Measurements from ENCODE around the gene ZPR1. TPM values are rescaled to one million over a fixed set of nuclear protein-coding genes. Genes with fewer than 3 reads are reported as not detected.

The ZPR1 gene
- total and polyA plus RNA-seq, 8 donors: 10.8 to 35.5 (median 21.0) TPM

DNA sequence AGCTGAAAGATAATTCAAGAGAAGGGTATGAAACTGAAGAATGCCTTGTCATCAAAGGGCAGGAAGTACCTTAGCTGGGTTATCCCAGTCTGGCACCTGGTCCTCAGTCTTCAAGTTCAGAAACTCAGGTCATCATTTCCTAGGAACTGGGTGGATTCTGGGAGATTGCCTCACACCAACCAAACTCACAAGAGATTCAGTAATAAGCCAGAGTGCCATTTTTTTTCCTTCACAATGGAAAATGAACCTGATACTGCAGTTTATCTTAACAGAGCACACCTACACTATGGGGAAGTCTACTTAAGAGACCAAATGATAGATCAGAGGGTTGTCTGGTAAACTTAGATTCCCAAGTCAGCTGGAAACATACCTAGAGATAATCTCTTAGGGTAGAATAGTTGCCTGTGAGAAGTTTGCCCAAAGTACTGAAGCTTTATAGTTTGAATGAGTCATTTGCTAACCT lies 11.3 kb downstream of the ZPR1 start:
- TF ChIP-seq, protein P1, sequence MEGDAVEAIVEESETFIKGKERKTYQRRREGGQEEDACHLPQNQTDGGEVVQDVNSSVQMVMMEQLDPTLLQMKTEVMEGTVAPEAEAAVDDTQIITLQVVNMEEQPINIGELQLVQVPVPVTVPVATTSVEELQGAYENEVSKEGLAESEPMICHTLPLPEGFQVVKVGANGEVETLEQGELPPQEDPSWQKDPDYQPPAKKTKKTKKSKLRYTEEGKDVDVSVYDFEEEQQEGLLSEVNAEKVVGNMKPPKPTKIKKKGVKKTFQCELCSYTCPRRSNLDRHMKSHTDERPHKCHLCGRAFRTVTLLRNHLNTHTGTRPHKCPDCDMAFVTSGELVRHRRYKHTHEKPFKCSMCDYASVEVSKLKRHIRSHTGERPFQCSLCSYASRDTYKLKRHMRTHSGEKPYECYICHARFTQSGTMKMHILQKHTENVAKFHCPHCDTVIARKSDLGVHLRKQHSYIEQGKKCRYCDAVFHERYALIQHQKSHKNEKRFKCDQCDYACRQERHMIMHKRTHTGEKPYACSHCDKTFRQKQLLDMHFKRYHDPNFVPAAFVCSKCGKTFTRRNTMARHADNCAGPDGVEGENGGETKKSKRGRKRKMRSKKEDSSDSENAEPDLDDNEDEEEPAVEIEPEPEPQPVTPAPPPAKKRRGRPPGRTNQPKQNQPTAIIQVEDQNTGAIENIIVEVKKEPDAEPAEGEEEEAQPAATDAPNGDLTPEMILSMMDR (IDR thresholded peaks at IDR 0.05): no peak
- ATAC-seq (no peak), DNase-seq (no peak), FAIRE-seq (no peak)
- Histone ChIP-seq H3K27me3 (no peaks in the 10 kb centered on the region), H3K4me3 (no peak overlapping the region), H3K27ac (no peak overlapping the region), H3K36me3 (peaks cover 3 to 25% (median 11%) of the 10 kb centered on the region in 3 donors), H3K9me3 (no peaks in the 10 kb centered on the region), H3K4me1 (peaks cover 0 to 9% (median 8%) of the 10 kb centered on the region in 3 donors)
- intact Hi-C loops (cut with DNase I): no loop called here

DNA sequence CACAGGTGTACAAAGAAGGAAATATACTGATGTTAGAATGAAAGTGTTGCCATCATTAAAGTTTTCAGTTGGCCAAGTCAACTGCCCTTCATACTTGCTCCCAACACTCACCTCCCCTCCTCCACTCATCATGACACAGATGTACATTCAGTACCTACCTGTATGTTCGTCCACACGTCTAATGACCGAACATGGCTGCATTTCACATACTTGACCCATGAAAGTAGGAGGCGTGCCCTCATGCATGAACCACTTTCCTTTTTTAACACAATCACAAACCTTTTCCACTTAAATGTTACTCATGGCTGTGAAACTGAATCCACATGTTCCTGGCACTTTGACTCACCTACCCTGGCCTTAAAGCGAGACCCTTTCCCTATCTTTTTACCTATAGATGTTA lies 11.8 kb downstream of the ZPR1 start:
- no peak for ATAC-seq
- FAIRE-seq: no peak
- peaks cover 0 to 15% (median 14%) of the 10 kb centered on the region in 3 donors for H3K4me1 ChIP-seq
- H3K4me3 ChIP-seq: no peak overlapping the region
- intact Hi-C loops (cut with DNase I): no loop called here
- H3K27me3 ChIP-seq: no peaks in the 10 kb centered on the region
- H3K9me3 ChIP-seq: no peaks in the 10 kb centered on the region
- WGBS, 2 donors: 85 to 97% methylated on average over 5 of the region's 5 CpGs
- H3K36me3 ChIP-seq: peaks cover 3 to 25% (median 11%) of the 10 kb centered on the region in 3 donors
- TF ChIP-seq, protein P1 (IDR thresholded peaks at IDR 0.05): no peak
- DNase-seq: no peak
- no peak overlapping the region for H3K27ac ChIP-seq

DNA sequence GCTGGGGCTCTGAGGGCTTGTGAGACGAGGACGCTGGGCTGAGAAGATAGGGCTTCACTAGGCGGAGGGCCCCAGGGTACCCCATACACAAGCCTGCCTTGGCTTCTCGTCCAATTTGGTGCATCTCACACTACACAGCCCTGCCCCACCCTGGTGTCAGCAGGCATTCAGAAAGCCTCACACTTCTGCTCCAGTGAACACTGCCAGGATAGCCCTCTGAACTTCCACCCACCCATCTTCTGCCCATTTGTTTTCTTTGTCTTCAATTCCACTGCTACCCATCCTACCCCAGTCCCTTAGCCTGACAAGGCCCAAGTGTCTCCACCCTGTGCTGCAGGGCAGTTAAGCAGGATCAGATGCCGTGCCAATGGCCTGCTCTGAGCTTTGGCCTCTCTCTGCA lies 13.2 kb downstream of the ZPR1 start:
- ATAC-seq (no peak), FAIRE-seq (no peak), DNase-seq (no peak)
- intact Hi-C loops (cut with DNase I): no loop called here
- Histone ChIP-seq H3K36me3 (peaks cover 0 to 21% (median 8%) of the 10 kb centered on the region in 3 donors), H3K27ac (no peak overlapping the region), H3K4me3 (no peak overlapping the region), H3K4me1 (peaks cover 0 to 16% (median 16%) of the 10 kb centered on the region in 3 donors), H3K9me3 (no peaks in the 10 kb centered on the region), H3K27me3 (no peaks in the 10 kb centered on the region)
- WGBS, 2 donors: 86 to 89% methylated on average over 5 of the region's 5 CpGs
- TF ChIP-seq, protein P1 (IDR thresholded peaks at IDR 0.05): no peak

DNA sequence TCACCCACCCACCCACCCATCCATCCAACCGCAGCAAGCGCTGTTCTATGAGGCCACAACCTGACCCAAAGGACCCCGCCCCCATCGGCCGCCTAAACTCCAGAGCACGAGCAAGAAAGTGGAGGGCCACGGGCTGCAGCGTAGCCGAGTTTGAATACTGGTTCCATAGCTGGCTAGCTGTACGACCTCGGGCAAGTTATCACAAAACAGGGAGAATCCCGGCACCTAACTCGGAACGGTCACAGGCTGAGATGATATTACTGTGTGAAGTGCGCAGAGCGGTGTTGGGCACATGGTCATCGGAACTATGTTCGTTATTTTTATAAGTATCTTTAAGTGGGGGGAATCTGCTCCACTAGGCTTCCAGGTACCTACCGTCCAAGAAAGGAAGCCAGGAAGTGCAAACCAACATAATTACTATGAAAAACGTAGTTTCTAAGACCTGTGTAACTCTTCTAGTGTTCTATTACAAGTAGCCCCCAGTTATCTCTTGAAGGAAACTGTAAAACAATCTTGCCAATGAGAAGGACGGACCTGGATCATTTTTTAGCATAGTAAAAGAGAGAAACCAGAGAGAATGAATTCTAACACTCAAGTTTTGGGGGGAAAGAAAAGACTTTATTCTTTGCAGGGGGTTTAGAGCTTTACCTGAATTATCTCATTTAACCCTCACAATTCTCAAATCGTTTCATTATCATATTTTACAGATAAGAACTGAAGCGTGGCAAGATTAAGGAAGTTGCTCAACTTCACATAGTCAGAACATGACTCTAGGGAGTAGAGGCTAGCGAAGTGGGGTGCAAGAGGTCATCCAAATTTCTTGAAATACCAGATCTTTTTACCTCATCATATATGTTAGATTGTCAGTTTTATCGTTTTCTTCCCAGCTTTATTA lies 14.4 kb downstream of the ZPR1 start:
- Histone ChIP-seq H3K36me3 (peaks cover 0 to 9% (median 0%) of the 10 kb centered on the region in 3 donors), H3K27ac (peak overlapping the region; percentile 51 to 88 (median 68)), H3K27me3 (no peaks in the 10 kb centered on the region), H3K4me3 (peak overlapping the region; percentile 51 to 96 (median 59)), H3K9me3 (no peaks in the 10 kb centered on the region), H3K4me1 (peaks cover 0 to 16% (median 16%) of the 10 kb centered on the region in 3 donors)
- DNase-seq: no peak
- ATAC-seq: peak; percentile 60 to 75 (median 73)
- no peak for FAIRE-seq
- WGBS, 2 donors: 2 to 3% methylated on average over 25 of the region's 25 CpGs
- intact Hi-C loops (cut with DNase I): no loop called here
- TF ChIP-seq, protein P1 (IDR thresholded peaks at IDR 0.05): no peak

Data from pancreas (tissue), 10 donors.